Measurements from ENCODE around the gene VSTM2L. TPM values are rescaled to one million over a fixed set of nuclear protein-coding genes. Genes with fewer than 3 reads are reported as not detected.

VSTM2L gene
- total RNA-seq, 4 donors from 2014 or later, result 0.54 to 4.0 (median 1.9) TPM

- Histone ChIP-seq H3K4me3 (replicated peaks in 1 of 3) (no peak overlapping the region), H3K4me1 (peaks cover 80 to 93% of the 10 kb centered on the region in 2 donors), H3K9me3 (no peaks in the 10 kb centered on the region), H3K27ac (peak overlapping the region; percentile 86 to 94 (median 94)), H3K27me3 (no peaks in the 10 kb centered on the region), H3K36me3 (no peaks in the 10 kb centered on the region)
- DNase-seq, result no peak
- TF ChIP-seq POLR2A (IDR thresholded peaks at IDR 0.05) (no peak), CTCF (IDR thresholded peaks at IDR 0.05) (no peak)
- intact Hi-C loops (cut with DNase I), result no loop called here
- 69 to 75% methylated on average over 9 of the region's 9 CpGs for WGBS, 2 donors
Measured at GRCh38 chr20:37986044-37986858, 83.3 kb downstream of the VSTM2L start.

GRCh38 chr20:37986873-37987601 lies 84.1 kb downstream of the VSTM2L start:
- Histone ChIP-seq H3K4me3 (replicated peaks in 1 of 3) (no peak overlapping the region), H3K36me3 (no peaks in the 10 kb centered on the region), H3K27me3 (no peaks in the 10 kb centered on the region), H3K4me1 (peaks cover 77 to 94% of the 10 kb centered on the region in 2 donors), H3K27ac (peak overlapping the region; percentile 92 to 94 (median 94)), H3K9me3 (no peaks in the 10 kb centered on the region)
- DNase-seq, result peak; percentile 96 to 98
- WGBS, 2 donors, result 33 to 34% methylated on average over 9 of the region's 9 CpGs
- no peak for TF ChIP-seq CTCF (IDR thresholded peaks at IDR 0.05)
- TF ChIP-seq POLR2A (IDR thresholded peaks at IDR 0.05), result peak in 1 of 2 donors; percentile 68
- intact Hi-C loops (cut with DNase I), result no loop called here

- no peaks in the 10 kb centered on the region for H3K36me3 ChIP-seq
- TF ChIP-seq CTCF (IDR thresholded peaks at IDR 0.05) (no peak), POLR2A (IDR thresholded peaks at IDR 0.05) (no peak)
- intact Hi-C loops (cut with DNase I), result no loop called here
- no peaks in the 10 kb centered on the region for H3K27me3 ChIP-seq
- no peak overlapping the region for H3K4me3 ChIP-seq (replicated peaks in 1 of 3)
- WGBS, 2 donors, result 69 to 75% methylated on average over 12 of the region's 12 CpGs
- peak overlapping the region; percentile 92 to 94 (median 94) for H3K27ac ChIP-seq
- H3K4me1 ChIP-seq, result peaks cover 76 to 94% of the 10 kb centered on the region in 2 donors
- no peaks in the 10 kb centered on the region for H3K9me3 ChIP-seq
- DNase-seq, result no peak
Measured at GRCh38 chr20:37987602-37988290, 84.8 kb downstream of the VSTM2L start.

- H3K9me3 ChIP-seq, result no peaks in the 10 kb centered on the region
- no peak overlapping the region for H3K4me3 ChIP-seq (replicated peaks in 1 of 3)
- WGBS, 2 donors, result 76 to 89% methylated on average over 5 of the region's 5 CpGs
- no peak for TF ChIP-seq POLR2A (IDR thresholded peaks at IDR 0.05)
- no peak for TF ChIP-seq CTCF (IDR thresholded peaks at IDR 0.05)
- peaks cover 73 to 95% of the 10 kb centered on the region in 2 donors for H3K4me1 ChIP-seq
- DNase-seq, result no peak
- no peaks in the 10 kb centered on the region for H3K27me3 ChIP-seq
- peak overlapping the region; percentile 92 to 94 (median 94) for H3K27ac ChIP-seq
- intact Hi-C loops (cut with DNase I), result no loop called here
- no peaks in the 10 kb centered on the region for H3K36me3 ChIP-seq
Measured at GRCh38 chr20:37988306-37988954, 85.5 kb downstream of the VSTM2L start.
